SK-N-SH (cell line): Measurements from ENCODE around the gene FBP1. TPM values are rescaled to one million over a fixed set of nuclear protein-coding genes. Genes with fewer than 3 reads are reported as not detected.

Source experiments
- CTCF ChIA-PET: fragments of 300-600, 350-600 bp; formaldehyde crosslinking; extraction: SDS; loops from one replicate; lab custom pipeline; 2021; lab: Yijun Ruan, JAX
- POLR2A ChIA-PET: fragments of 350-600 bp; sonication (Branson Sonifier 250); formaldehyde crosslinking; extraction: SDS; loops from one replicate; lab custom pipeline; 2020; ENCODE audit warnings: antibody characterized with exemption, inconsistent platforms; lab: Yijun Ruan, JAX
- DNase-seq: peaks from one replicate; pipeline ENCODE4 v3.0.0; 2012
- H2AFZ ChIP-seq: fragments of 200-600 bp; sonication (generic); 2 replicates; pipeline ENCODE4 v1.8.1; 2016; ENCODE audit warnings: antibody characterized with exemption, mild to moderate bottlenecking, low read depth
- H3F3A ChIP-seq: fragments of 200-600 bp; sonication (generic); replicated peaks from 2 replicates; pipeline ENCODE3; 2016; ENCODE audit warnings: antibody characterized with exemption, mild to moderate bottlenecking; ENCODE audit not compliant: insufficient read depth
- H3K27ac ChIP-seq, 2 experiments: fragments of 200-500 bp in 1 of 2; fragments of 200-600 bp in 1 of 2; sonication (Bioruptor generic) in 1 of 2; sonication (generic), shearing (Covaris generic) in 1 of 2; 2 replicates each; pipeline versions ENCODE4 v1.5.1 to v1.6.1; 2014 to 2016; ENCODE audit warnings: low read depth in 2 of 2, inconsistent platforms in 1 of 2, low read length in 1 of 2, mild to moderate bottlenecking in 1 of 2, mixed read lengths in 1 of 2
- H3K27me3 ChIP-seq: fragments of 200-600 bp; sonication (generic), shearing (Covaris generic); 2 replicates; pipeline ENCODE4 v1.6.1; 2016; ENCODE audit warnings: mixed run types; ENCODE audit not compliant: insufficient read depth
- H3K36me3 ChIP-seq, 2 experiments: fragments of 200-500 bp in 1 of 2; fragments of 200-600 bp in 1 of 2; sonication (Bioruptor generic) in 1 of 2; sonication (generic) in 1 of 2; replicated peaks in 1 of 2; 2 replicates each; pipeline versions ENCODE3 to v1.5.1; 2014 to 2016; ENCODE audit warnings: low read length in 1 of 2, mild to moderate bottlenecking in 1 of 2; ENCODE audit not compliant: insufficient read depth in 2 of 2, control insufficient read depth in 1 of 2
- H3K4me1 ChIP-seq, 2 experiments: fragments of 200-500 bp in 1 of 2; fragments of 200-600 bp in 1 of 2; sonication (Bioruptor generic) in 1 of 2; sonication (generic), shearing (Covaris generic) in 1 of 2; 2 replicates each; pipeline versions ENCODE4 v1.5.1 to v1.6.1; 2014 to 2016; ENCODE audit warnings: low read depth in 1 of 2, low read length in 1 of 2, mixed run types in 1 of 2; ENCODE audit not compliant: insufficient read depth in 2 of 2, control insufficient read depth in 1 of 2
- H3K4me2 ChIP-seq: fragments of 200-600 bp; sonication (generic), shearing (Covaris generic); 2 replicates; pipeline ENCODE4 v1.6.1; 2017; ENCODE audit warnings: mixed run types
- H3K4me3 ChIP-seq, 2 experiments: fragments of 200-500 bp in 1 of 2; fragments of 200-600 bp in 1 of 2; sonication (Bioruptor generic) in 1 of 2; sonication (generic), shearing (Covaris generic) in 1 of 2; 2 replicates each; pipeline versions ENCODE4 v1.5.1 to v1.8.1; 2014 to 2016; ENCODE audit warnings: low read depth in 2 of 2, inconsistent platforms in 1 of 2, low read length in 1 of 2, mild to moderate bottlenecking in 1 of 2, mixed read lengths in 1 of 2, moderate library complexity in 1 of 2
- H3K79me2 ChIP-seq: fragments of 200-600 bp; sonication (generic); 2 replicates; pipeline ENCODE4 v1.8.1; 2017; ENCODE audit warnings: mild to moderate bottlenecking; ENCODE audit not compliant: insufficient read depth
- H3K9ac ChIP-seq: fragments of 200-600 bp; sonication (generic); 2 replicates; pipeline ENCODE4 v1.6.1; 2017; ENCODE audit warnings: mixed run types
- H3K9me2 ChIP-seq: fragments of 200-600 bp; sonication (generic); 2 replicates; pipeline ENCODE4 v1.6.1; 2017; ENCODE audit warnings: mixed run types
- H3K9me3 ChIP-seq: fragments of 200-600 bp; sonication (generic); 2 replicates; pipeline ENCODE4 v1.6.1; 2017; ENCODE audit warnings: mixed run types, mild to moderate bottlenecking, moderate library complexity
- H4K20me1 ChIP-seq: fragments of 200-600 bp; sonication (generic); 2 replicates; pipeline ENCODE4 v1.6.1; 2017; ENCODE audit warnings: mild to moderate bottlenecking, mixed run types; ENCODE audit not compliant: insufficient read depth
- CHD2 ChIP-seq: fragments of 150-350 bp; IDR thresholded peaks from 2 replicates; pipeline ENCODE4 v1.6.1; 2018; ENCODE audit warnings: low read length; ENCODE audit not compliant: partially characterized antibody
- CTCF ChIP-seq: fragments of 200-600 bp; sonication (generic); IDR thresholded peaks from 2 replicates; pipeline ENCODE4 v1.6.1; 2017; ENCODE audit warnings: antibody characterized with exemption, mild to moderate bottlenecking, moderate library complexity
- FOXJ3 ChIP-seq: sonication (generic); formaldehyde crosslinking; IDR thresholded peaks from 2 replicates; pipeline ENCODE4 v1.5.1; 2020; ENCODE audit warnings: mild to moderate bottlenecking, missing genetic modification reagents
- GABPA ChIP-seq: IDR thresholded peaks from 2 replicates; pipeline ENCODE4 v1.4.0; 2012; ENCODE audit warnings: low read depth, mild to moderate bottlenecking
- GATA2 ChIP-seq: sonication (generic); formaldehyde crosslinking; IDR thresholded peaks from 2 replicates; pipeline ENCODE4 v1.5.0; 2020; ENCODE audit warnings: mild to moderate bottlenecking, missing genetic modification reagents
- NFIC ChIP-seq: IDR thresholded peaks from 2 replicates; pipeline ENCODE4 v1.4.0; 2012; ENCODE audit warnings: borderline replicate concordance
- PBX3 ChIP-seq: IDR thresholded peaks from 2 replicates; pipeline ENCODE4; 2012
- RAD21 ChIP-seq: IDR thresholded peaks from 2 replicates; pipeline ENCODE4 v1.6.1; 2012; ENCODE audit warnings: mild to moderate bottlenecking, low read length
- REST ChIP-seq: IDR thresholded peaks from 2 replicates; pipeline ENCODE4 v1.6.1; 2012; ENCODE audit warnings: mild to moderate bottlenecking, low read depth, low read length, moderate library complexity
- RXRA ChIP-seq: IDR thresholded peaks from 2 replicates; pipeline ENCODE4 v1.4.0; 2012; ENCODE audit warnings: low read depth, mild to moderate bottlenecking, borderline replicate concordance
- TAF1 ChIP-seq: IDR thresholded peaks from 2 replicates; pipeline ENCODE4 v1.6.1; 2012; ENCODE audit warnings: low read depth, mild to moderate bottlenecking, low read length, moderate library complexity, borderline replicate concordance
- TCF12 ChIP-seq: IDR thresholded peaks from 2 replicates; pipeline ENCODE4 v1.4.0; 2012
- USF1 ChIP-seq: IDR thresholded peaks from 2 replicates; pipeline ENCODE4 v1.4.0; 2012; ENCODE audit warnings: low read depth, borderline replicate concordance
- USF2 ChIP-seq: fragments of 150-350 bp; IDR thresholded peaks from 2 replicates; pipeline ENCODE4 v1.6.1; 2017; ENCODE audit warnings: antibody characterized with exemption, low read length, low read depth, borderline replicate concordance
- WGBS: methylation state at CpG from one replicate; pipeline ENCODE4 v1.1.6; 2017; ENCODE audit warnings: low lambda C conversion rate; 5-methylcytosine and 5-hydroxymethylcytosine counted together
- polyA plus RNA-seq, 3 experiments: library from polyadenylated mRNA; depleted of rRNA; stranded (reverse); fragments of >200 nt; gene quantifications; 2 replicates each; pipeline ENCODE4 v1.2.3, GENCODE V29; 2012
- TF ChIP-seq, protein P1 (sequence below): IDR thresholded peaks from 2 replicates; pipeline ENCODE4 v1.4.0; 2012; ENCODE audit warnings: low read depth, borderline replicate concordance

Gene FBP1
- polyA plus RNA-seq, 1 of the 3 experiments (the other 2 are of a cell fraction), result not detected

DNA sequence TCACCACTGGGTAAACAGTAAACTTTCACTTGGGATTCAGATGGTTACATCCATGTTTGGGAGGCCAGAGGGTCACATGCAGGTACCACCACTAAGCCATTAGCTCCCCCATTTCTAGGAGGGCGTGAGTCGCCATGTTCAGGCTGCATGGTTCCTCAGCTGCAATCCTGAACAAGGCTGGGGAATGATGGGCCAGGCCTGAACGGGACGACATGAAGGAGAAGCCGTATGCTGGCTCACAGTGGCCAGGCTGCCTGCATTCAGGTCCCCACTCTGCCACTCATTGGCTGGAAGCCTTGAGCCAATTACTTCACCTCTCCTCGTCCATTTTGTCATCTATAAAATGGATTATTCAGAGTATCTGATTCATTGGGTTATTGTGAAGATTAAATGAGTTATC is 36.7 kb downstream of the FBP1 start:
- Histone ChIP-seq H3K27ac (peak overlapping the region in 1 of 2 experiments; percentile 30; a peak in 1 of 4 replicates), H3K79me2 (no peaks in the 10 kb centered on the region), H3F3A (no peaks in the 10 kb centered on the region), H2AFZ (no peak overlapping the region), H3K4me1 (peaks cover 0 to 23% of the 10 kb centered on the region in 2 experiments; a peak in 2 of 4 replicates), H3K27me3 (peaks cover 4% of the 10 kb centered on the region; the same call in 1 of the 2 replicates), H3K9me2 (no peaks in the 10 kb centered on the region), H3K9me3 (no peaks in the 10 kb centered on the region), H3K4me2 (no peak overlapping the region), H4K20me1 (no peaks in the 10 kb centered on the region), H3K9ac (no peak overlapping the region), H3K36me3 (no peaks in the 10 kb centered on the region), H3K4me3 (no peak overlapping the region)
- CTCF ChIA-PET, result interaction anchor here (1.3 kb wide), 1 partner anchor 389 kb away, joined by 4 read pairs; no protein-coding TSS in a partner anchor
- TF ChIP-seq, protein P1, sequence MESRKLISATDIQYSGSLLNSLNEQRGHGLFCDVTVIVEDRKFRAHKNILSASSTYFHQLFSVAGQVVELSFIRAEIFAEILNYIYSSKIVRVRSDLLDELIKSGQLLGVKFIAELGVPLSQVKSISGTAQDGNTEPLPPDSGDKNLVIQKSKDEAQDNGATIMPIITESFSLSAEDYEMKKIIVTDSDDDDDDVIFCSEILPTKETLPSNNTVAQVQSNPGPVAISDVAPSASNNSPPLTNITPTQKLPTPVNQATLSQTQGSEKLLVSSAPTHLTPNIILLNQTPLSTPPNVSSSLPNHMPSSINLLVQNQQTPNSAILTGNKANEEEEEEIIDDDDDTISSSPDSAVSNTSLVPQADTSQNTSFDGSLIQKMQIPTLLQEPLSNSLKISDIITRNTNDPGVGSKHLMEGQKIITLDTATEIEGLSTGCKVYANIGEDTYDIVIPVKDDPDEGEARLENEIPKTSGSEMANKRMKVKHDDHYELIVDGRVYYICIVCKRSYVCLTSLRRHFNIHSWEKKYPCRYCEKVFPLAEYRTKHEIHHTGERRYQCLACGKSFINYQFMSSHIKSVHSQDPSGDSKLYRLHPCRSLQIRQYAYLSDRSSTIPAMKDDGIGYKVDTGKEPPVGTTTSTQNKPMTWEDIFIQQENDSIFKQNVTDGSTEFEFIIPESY, result no peak
- TF ChIP-seq CHD2, result no peak
- TF ChIP-seq USF1, result no peak
- TF ChIP-seq RXRA, result no peak
- TF ChIP-seq USF2, result no peak
- TF ChIP-seq TCF12, result no peak
- no peak for TF ChIP-seq CTCF
- no peak for DNase-seq
- POLR2A ChIA-PET, result no interaction called here
- WGBS, result 40% methylated on average over 3 of the region's 6 CpGs

- Histone ChIP-seq H3K9ac (no peak overlapping the region), H3K27ac (no peak overlapping the region), H4K20me1 (no peaks in the 10 kb centered on the region), H3F3A (no peaks in the 10 kb centered on the region), H2AFZ (no peak overlapping the region), H3K79me2 (no peaks in the 10 kb centered on the region), H3K4me3 (no peak overlapping the region), H3K4me2 (no peak overlapping the region), H3K9me3 (no peaks in the 10 kb centered on the region), H3K27me3 (no peaks in the 10 kb centered on the region), H3K36me3 (no peaks in the 10 kb centered on the region), H3K4me1 (peaks cover 0 to 17% of the 10 kb centered on the region in 2 experiments; a peak in 2 of 4 replicates), H3K9me2 (no peaks in the 10 kb centered on the region)
- WGBS, result 57% methylated on average over 10 of the region's 10 CpGs
- CTCF ChIA-PET, result no interaction called here
- POLR2A ChIA-PET, result no interaction called here
- DNase-seq, result no peak
- TF ChIP-seq FOXJ3 (CRISPR knock-in tag) (no peak), REST (no peak), RAD21 (no peak), GATA2 (no peak), GABPA (no peak), RXRA (no peak), NFIC (no peak), PBX3 (no peak), TAF1 (no peak)
Measured at GRCh38 chr9:94600715-94601114, 38.6 kb downstream of the FBP1 start.
